Activated naive CD4-positive, alpha-beta T cell treated with anti-CD3 and anti-CD28 coated beads for 36 hours (primary cell): Measurements from ENCODE around the gene ENTREP3. TPM values are rescaled to one million over a fixed set of nuclear protein-coding genes. Genes with fewer than 3 reads are reported as not detected.

Experiments used
- CTCF ChIA-PET: fragments of 350-600 bp; sonication (Branson Sonifier 250); formaldehyde crosslinking; loops from one replicate; lab custom pipeline; 2021; ENCODE audit warnings: antibody characterized with exemption; lab: Charles Lee
- DNase-seq: peaks from one replicate; pipeline ENCODE4 v3.0.0-alpha.2; 2020
- H3K27ac Mint-ChIP-seq: one replicate; pipeline ENCODE4 v1.8.0; 2021; ENCODE audit warnings: mild to moderate bottlenecking, mixed read lengths
- H3K27me3 Mint-ChIP-seq: one replicate; pipeline ENCODE4 v1.8.0; 2021; ENCODE audit warnings: low read depth, mixed read lengths
- H3K36me3 Mint-ChIP-seq: one replicate; pipeline ENCODE4 v1.8.0; 2021; ENCODE audit warnings: low read depth, mixed read lengths
- H3K4me1 Mint-ChIP-seq: one replicate; pipeline ENCODE4 v1.8.0; 2021; ENCODE audit warnings: low read depth, mixed read lengths
- H3K4me3 Mint-ChIP-seq: one replicate; pipeline ENCODE4 v1.8.0; 2021; ENCODE audit warnings: mild to moderate bottlenecking, moderate library complexity, mixed read lengths
- H3K9me3 Mint-ChIP-seq: one replicate; pipeline ENCODE4 v1.8.0; 2021; ENCODE audit warnings: mixed read lengths
- intact Hi-C: fragments of 100-400 bp; cut with micrococcal nuclease; formaldehyde crosslinking; loops from one replicate; pipeline ENCODE4 v1.15.1; 2023
- total RNA-seq, 2 experiments: library from RNA; stranded (reverse); gene quantifications; one replicate each; pipeline ENCODE4 v1.2.3, GENCODE V29; 2021

Gene ENTREP3
- total RNA-seq, 2 experiments from 2014 or later = 32.1 to 32.8 TPM

DNA sequence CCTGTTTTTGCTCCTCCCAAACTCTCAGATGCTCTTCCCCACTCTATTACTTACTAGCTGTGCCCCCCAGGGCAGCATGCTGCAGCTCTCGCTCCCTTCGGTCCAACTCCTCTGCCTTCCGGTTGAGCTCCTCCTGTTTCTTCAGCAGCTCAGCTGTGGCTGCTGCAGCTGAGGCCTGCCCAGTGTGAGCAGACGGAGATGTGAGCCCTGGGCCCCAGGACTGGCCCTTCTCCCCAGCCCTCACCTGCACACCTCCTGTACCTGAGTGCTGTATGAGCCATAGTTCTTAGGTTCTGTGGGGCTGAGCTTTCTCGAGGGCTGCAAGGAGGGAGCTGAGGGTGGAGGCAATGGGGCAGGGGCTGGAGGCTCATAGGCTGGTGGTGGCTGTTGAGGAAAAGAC is 5.0 kb upstream of the ENTREP3 start:
- DNase-seq = no peak
- peaks cover 32% of the 10 kb centered on the region for H3K4me1 Mint-ChIP-seq
- no peak overlapping the region for H3K4me3 Mint-ChIP-seq
- H3K9me3 Mint-ChIP-seq = no peaks in the 10 kb centered on the region
- intact Hi-C loops = loop anchor here (5.0 kb wide), 1 partner anchor 602 kb away; no protein-coding TSS in a partner anchor
- H3K36me3 Mint-ChIP-seq = peaks cover 51% of the 10 kb centered on the region
- no peaks in the 10 kb centered on the region for H3K27me3 Mint-ChIP-seq
- CTCF ChIA-PET = interaction anchor here (1.1 to 4.0 kb wide), 3 partner anchors 10 to 63 kb away, joined by 3 to 64 read pairs (median 3); no protein-coding TSS in a partner anchor
- H3K27ac Mint-ChIP-seq = peak overlapping the region; percentile 20

GRCh38 chr1:155256058-155256852 is 972 bp upstream of the ENTREP3 start:
- H3K4me1 Mint-ChIP-seq = peaks cover 32% of the 10 kb centered on the region
- peak overlapping the region; percentile 33 for H3K27ac Mint-ChIP-seq
- H3K4me3 Mint-ChIP-seq = peak overlapping the region; percentile 75
- H3K27me3 Mint-ChIP-seq = no peaks in the 10 kb centered on the region
- DNase-seq = no peak
- H3K36me3 Mint-ChIP-seq = peaks cover 23% of the 10 kb centered on the region
- intact Hi-C loops = no loop called here
- CTCF ChIA-PET = interaction anchor here (1.2 kb wide), 1 partner anchor 66 kb away, joined by 3 read pairs; no protein-coding TSS in a partner anchor
- no peaks in the 10 kb centered on the region for H3K9me3 Mint-ChIP-seq

DNA sequence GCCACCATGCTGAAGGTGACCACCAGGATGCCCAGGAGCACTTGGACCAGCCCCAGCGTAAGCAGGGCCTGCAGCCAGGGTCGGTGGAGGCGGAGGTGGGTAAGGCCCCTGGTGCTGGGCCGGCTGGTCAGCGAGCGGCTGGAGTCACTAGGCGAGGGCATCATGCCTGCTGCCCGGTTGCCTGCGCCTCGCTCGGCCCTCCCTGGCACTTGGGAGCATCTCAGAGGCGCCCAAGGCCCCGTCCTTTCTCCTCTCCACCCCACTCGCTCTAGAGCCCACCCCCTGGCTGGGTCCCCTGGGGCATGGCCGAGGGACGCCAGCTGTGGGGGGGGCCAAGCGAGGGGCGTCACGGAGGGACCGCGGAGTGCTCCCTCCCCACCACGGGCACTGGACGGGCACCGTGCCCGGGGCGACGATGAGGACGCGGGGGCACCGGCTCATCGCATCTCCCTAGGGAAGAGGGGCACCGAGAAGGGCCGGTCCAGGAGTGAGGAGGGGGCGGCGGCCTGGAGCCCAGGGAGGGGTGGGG is 505 bp downstream of the ENTREP3 start:
- H3K36me3 Mint-ChIP-seq = peaks cover 17% of the 10 kb centered on the region
- no peaks in the 10 kb centered on the region for H3K9me3 Mint-ChIP-seq
- DNase-seq = no peak
- no peaks in the 10 kb centered on the region for H3K27me3 Mint-ChIP-seq
- no peak overlapping the region for H3K27ac Mint-ChIP-seq
- intact Hi-C loops = loop anchor here (1.0 to 5.0 kb wide), 3 partner anchors 19 to 248 kb away; partner anchors contain the start of genes CLK2 and FDPS
- H3K4me1 Mint-ChIP-seq = peaks cover 26% of the 10 kb centered on the region
- CTCF ChIA-PET = no interaction called here
- peak overlapping the region; percentile 75 for H3K4me3 Mint-ChIP-seq

DNA sequence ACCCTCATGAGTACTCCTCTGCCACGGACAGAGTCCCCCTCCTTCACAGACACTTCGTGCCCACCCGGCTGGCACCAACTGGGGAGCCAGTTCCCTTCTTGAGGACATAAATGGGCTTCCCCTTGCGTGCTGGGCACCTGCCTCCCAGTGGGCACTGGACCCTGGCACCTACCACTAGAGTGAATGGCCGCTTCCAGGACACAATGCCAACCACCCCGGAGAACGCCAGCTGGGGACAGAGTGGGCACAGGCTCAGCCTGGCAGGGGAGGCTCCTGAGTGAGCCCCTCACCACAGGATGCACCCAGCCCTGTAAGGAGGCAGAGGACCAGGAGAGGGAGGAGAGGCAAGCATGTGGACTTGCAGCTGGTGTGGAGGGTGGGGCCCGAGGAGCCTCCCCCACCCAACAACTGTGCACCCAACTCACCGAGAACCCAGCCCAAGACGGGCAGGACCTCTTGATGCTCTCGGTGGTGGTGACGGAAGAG is 1.0 kb downstream of the ENTREP3 start:
- H3K9me3 Mint-ChIP-seq = no peaks in the 10 kb centered on the region
- no peaks in the 10 kb centered on the region for H3K27me3 Mint-ChIP-seq
- CTCF ChIA-PET = no interaction called here
- intact Hi-C loops = loop anchor here (5.0 kb wide), 1 partner anchor 248 kb away; no protein-coding TSS in a partner anchor
- peaks cover 17% of the 10 kb centered on the region for H3K36me3 Mint-ChIP-seq
- DNase-seq = no peak
- peak overlapping the region; percentile 75 for H3K4me3 Mint-ChIP-seq
- peaks cover 26% of the 10 kb centered on the region for H3K4me1 Mint-ChIP-seq
- H3K27ac Mint-ChIP-seq = no peak overlapping the region

- Mint-ChIP-seq H3K4me1 (peaks cover 26% of the 10 kb centered on the region), H3K27ac (no peak overlapping the region), H3K27me3 (no peaks in the 10 kb centered on the region), H3K4me3 (peak overlapping the region; percentile 75), H3K9me3 (no peaks in the 10 kb centered on the region), H3K36me3 (peaks cover 17% of the 10 kb centered on the region)
- DNase-seq = no peak
- CTCF ChIA-PET = no interaction called here
- intact Hi-C loops = loop anchor here (5.0 kb wide), 1 partner anchor 249 kb away; no protein-coding TSS in a partner anchor
Observed at GRCh38 chr1:155253797-155254196, 1.5 kb downstream of the ENTREP3 start.

GRCh38 chr1:155253208-155253607 is 2.1 kb downstream of the ENTREP3 start:
- Mint-ChIP-seq H3K4me1 (peaks cover 26% of the 10 kb centered on the region), H3K36me3 (peaks cover 12% of the 10 kb centered on the region), H3K27ac (no peak overlapping the region), H3K4me3 (peak overlapping the region; percentile 4), H3K9me3 (no peaks in the 10 kb centered on the region), H3K27me3 (no peaks in the 10 kb centered on the region)
- no peak for DNase-seq
- intact Hi-C loops = loop anchor here (5.0 kb wide), 1 partner anchor 249 kb away; no protein-coding TSS in a partner anchor
- CTCF ChIA-PET = interaction anchor here (3.4 to 4.2 kb wide), 3 partner anchors 55 to 70 kb away, joined by 14 to 118 read pairs (median 34); partner anchors contain the start of genes FDPS and RUSC1

DNA sequence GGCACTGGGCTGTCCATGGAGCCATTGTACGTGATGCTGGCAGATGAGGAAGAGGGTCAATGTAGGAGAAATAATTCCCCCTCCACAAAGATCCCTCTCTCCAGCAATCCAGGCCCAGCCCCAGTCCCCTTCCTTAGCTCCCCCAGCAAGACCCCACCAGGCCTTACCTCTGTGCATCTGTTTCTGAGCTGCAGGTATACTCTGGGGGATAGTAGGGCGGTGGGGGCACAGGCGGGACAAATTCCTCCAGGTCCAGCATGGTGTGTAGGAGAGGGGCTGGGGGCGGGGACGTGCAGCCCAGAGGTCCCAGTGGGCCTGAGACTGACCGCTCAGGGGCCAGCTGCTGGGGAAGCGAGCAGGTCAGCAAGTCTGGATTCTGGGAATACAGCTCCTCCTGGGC is 3.7 kb downstream of the ENTREP3 start:
- intact Hi-C loops = loop anchor here (5.0 kb wide), 1 partner anchor 251 kb away; no protein-coding TSS in a partner anchor
- no peak overlapping the region for H3K4me3 Mint-ChIP-seq

GRCh38 chr1:155250633-155251449 is 4.4 kb downstream of the ENTREP3 start:
- no peaks in the 10 kb centered on the region for H3K27me3 Mint-ChIP-seq
- CTCF ChIA-PET = interaction anchor here (0.5 to 4.2 kb wide), 48 partner anchors 9 to 579 kb away, joined by 3 to 118 read pairs (median 5); partner anchors contain the start of genes CLK2, FDPS, HCN3 and KRTCAP2

More for the DNA sequence above, 3.7 kb downstream of the ENTREP3 start:
- Mint-ChIP-seq H3K27ac (no peak overlapping the region), H3K9me3 (no peaks in the 10 kb centered on the region), H3K36me3 (peaks cover 9% of the 10 kb centered on the region), H3K27me3 (no peaks in the 10 kb centered on the region), H3K4me1 (peaks cover 26% of the 10 kb centered on the region)
- DNase-seq = no peak
- CTCF ChIA-PET = interaction anchor here (0.8 to 4.2 kb wide), 34 partner anchors 9 to 578 kb away, joined by 3 to 118 read pairs (median 8); partner anchors contain the start of genes CLK2, FDPS, HCN3 and KRTCAP2

GRCh38 chr1:155250246-155250632 is 5.0 kb downstream of the ENTREP3 start:
- intact Hi-C loops = loop anchor here (1.0 to 5.0 kb wide), 6 partner anchors 9 to 342 kb away; partner anchors contain the start of gene FDPS
- peak overlapping the region; percentile 47 for H3K4me3 Mint-ChIP-seq
- peaks cover 22% of the 10 kb centered on the region for H3K4me1 Mint-ChIP-seq
- no peak overlapping the region for H3K27ac Mint-ChIP-seq
- DNase-seq = no peak
- H3K36me3 Mint-ChIP-seq = peaks cover 4% of the 10 kb centered on the region
- CTCF ChIA-PET = interaction anchor here (0.5 to 4.2 kb wide), 34 partner anchors 9 to 494 kb away, joined by 3 to 118 read pairs (median 8); partner anchors contain the start of genes CLK2, FDPS, HCN3 and KRTCAP2
- no peaks in the 10 kb centered on the region for H3K9me3 Mint-ChIP-seq
- no peaks in the 10 kb centered on the region for H3K27me3 Mint-ChIP-seq

More at GRCh38 chr1:155250633-155251449, 4.4 kb downstream of the ENTREP3 start:
- DNase-seq = peak; percentile 98
- Mint-ChIP-seq H3K9me3 (no peaks in the 10 kb centered on the region), H3K4me1 (peaks cover 26% of the 10 kb centered on the region), H3K36me3 (peaks cover 4% of the 10 kb centered on the region), H3K4me3 (peak overlapping the region; percentile 47), H3K27ac (no peak overlapping the region)
- intact Hi-C loops = loop anchor here (1.0 to 5.0 kb wide), 6 partner anchors 10 to 341 kb away; partner anchors contain the start of gene FDPS

DNA sequence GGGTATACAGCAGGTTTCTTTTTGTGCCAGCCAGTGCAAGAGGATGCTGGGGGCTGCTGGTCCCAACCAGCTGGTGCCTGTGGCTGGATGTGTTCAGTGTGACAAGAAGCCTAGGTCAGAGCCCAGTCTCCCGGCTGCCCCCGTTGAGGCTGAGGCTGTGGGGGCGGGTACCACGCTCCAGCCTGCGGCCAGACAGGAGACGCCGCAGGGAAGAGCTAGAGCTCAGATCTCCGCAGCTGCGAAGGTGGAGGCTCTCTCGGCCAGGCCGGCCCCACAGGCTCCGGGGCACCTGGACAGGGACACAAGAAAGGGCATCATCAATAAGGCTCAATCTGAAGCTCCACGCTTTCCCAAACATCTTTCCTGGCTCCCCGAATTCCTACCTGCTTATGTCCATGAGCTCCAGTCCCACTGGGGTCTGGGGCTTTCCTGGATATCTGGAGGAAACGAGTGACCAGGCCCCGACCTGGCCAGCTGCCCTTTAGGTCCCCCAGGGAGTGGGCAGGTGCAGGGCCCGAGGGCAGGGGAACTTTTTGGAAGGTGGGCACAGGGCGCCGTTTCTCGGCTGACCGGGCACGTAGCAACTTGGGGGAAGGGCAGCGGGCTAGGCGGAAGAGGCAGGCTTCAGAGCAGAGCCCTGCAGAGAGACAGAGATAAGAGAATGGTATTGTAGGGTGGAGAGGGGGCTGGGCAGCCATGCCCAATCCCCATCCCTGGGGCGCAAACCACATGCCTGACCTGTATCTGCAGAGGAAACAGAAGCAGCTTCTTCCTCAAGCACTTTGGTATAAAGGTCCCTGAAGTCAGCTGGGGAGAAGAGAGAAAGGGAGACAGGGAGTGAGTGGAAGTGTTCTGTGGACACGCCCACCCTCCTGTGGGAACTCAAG is 7.4 kb downstream of the ENTREP3 start:
- intact Hi-C loops = no loop called here
- Mint-ChIP-seq H3K36me3 (peaks cover 8% of the 10 kb centered on the region), H3K27me3 (peaks cover 2% of the 10 kb centered on the region), H3K4me1 (peaks cover 23% of the 10 kb centered on the region), H3K4me3 (no peak overlapping the region), H3K27ac (no peak overlapping the region), H3K9me3 (no peaks in the 10 kb centered on the region)
- CTCF ChIA-PET = interaction anchor here (0.8 to 2.1 kb wide), 6 partner anchors 14 to 401 kb away, joined by 3 to 5 read pairs (median 4); partner anchors contain the start of genes SCAMP3 and THBS3
- DNase-seq = no peak
